ENCODE results near the gene PLP2.
A peak's percentile ranks its signal among the peaks of the same experiment; 100 is the strongest.
"Not testable (repeated sequence)": the region's sequence is repeated elsewhere in the genome, so short reads cannot be mapped to it uniquely, and the experiment has no call there.

The PLP2 gene

DNA sequence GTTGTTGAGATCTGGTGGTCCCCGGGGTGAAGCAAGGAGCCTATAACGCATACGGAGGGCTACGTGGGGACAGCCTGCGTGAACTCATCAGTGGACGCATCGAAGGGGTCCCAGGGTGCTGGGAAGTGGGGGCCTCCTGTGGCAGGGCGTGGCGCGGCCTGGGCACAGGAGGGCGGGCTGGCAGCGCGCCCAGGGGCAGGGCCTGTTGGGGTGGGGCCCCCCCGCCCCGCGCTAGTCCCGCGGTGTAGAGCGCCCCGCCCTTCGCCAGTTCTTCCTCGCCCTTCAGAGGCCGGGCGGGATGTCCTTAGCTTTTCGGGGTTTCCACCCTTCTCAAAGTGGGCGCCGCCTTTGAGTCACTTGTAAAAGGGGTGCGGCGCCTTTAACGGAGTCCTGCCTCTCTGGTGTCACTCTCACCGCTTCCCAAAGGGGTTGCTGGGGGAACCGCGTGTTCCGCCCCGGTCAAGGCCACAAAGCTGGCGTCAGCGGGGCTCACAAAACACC, 632 bp downstream of the PLP2 start:
- Mint-ChIP-seq H3K9me3 (no peaks in the 10 kb centered on the region), H3K36me3 (peaks cover 34% of the 10 kb centered on the region)

DNA sequence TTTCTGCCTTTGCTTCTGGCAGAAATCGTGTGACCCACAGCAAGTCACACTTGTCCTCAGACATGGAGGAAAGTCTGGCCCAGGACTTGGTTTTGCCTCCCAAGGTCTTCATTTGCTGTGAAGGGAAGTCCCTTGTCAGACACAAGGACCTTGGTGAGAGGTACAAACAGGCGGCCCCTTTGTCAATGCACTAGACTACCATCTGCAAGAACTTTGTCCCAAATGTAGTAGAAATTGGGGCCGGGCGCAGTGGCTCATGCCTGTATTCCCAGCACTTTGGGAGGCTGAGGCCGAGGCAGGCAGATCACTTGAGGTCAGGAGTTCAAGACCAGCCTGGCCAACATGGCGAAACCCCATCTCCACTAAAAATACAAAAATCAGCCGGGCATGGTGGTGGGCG, 1.8 kb downstream of the PLP2 start:
- CTCF ChIA-PET: interaction anchor here (2.6 kb wide), 1 partner anchor 19 kb away, joined by 12 read pairs; no protein-coding TSS in a partner anchor
- not testable (repeated sequence) for H3K27ac Mint-ChIP-seq
- peak overlapping the region; percentile 81 for H3K4me3 Mint-ChIP-seq

More for the DNA sequence above, 632 bp downstream of the PLP2 start:
- Mint-ChIP-seq H3K27me3 (no peaks in the 10 kb centered on the region), H3K4me3 (peak overlapping the region; percentile 81), H3K27ac (peak overlapping the region; percentile 87), H3K4me1 (peaks cover 51% of the 10 kb centered on the region)
- CTCF ChIA-PET: interaction anchor here (2.6 kb wide), 1 partner anchor 20 kb away, joined by 12 read pairs; no protein-coding TSS in a partner anchor
- DNase-seq: peak; percentile 82

DNA sequence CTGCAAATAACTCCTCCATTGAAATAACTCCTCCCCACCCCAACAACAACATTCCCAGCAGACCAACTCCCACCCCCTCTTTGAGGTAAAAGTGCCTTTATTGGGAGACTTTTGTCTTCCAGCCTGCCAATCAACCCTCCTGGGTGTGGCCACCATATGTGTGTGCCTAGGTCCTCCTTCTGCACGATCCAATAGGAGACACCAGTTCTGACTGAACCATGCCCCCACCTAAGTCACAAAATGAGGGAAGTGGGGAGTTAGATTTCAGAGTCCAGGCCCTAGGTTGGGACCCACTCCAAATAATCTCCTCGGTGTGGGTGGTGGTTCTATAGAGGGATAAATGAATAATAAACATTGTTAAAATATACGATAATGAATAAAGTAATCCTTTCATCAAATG, 3.0 kb downstream of the PLP2 start:
- Mint-ChIP-seq H3K27me3 (no peaks in the 10 kb centered on the region), H3K27ac (peak overlapping the region; percentile 45), H3K36me3 (peaks cover 46% of the 10 kb centered on the region), H3K9me3 (no peaks in the 10 kb centered on the region), H3K4me3 (no peak overlapping the region), H3K4me1 (peaks cover 51% of the 10 kb centered on the region)
- CTCF ChIA-PET: no interaction called here
- no peak for DNase-seq

More for the DNA sequence above, 1.8 kb downstream of the PLP2 start:
- not testable (repeated sequence) for DNase-seq, H3K9me3 Mint-ChIP-seq, H3K27me3 Mint-ChIP-seq
- peaks cover 47% of the 10 kb centered on the region for H3K4me1 Mint-ChIP-seq
- H3K36me3 Mint-ChIP-seq: peaks cover 38% of the 10 kb centered on the region

DNA sequence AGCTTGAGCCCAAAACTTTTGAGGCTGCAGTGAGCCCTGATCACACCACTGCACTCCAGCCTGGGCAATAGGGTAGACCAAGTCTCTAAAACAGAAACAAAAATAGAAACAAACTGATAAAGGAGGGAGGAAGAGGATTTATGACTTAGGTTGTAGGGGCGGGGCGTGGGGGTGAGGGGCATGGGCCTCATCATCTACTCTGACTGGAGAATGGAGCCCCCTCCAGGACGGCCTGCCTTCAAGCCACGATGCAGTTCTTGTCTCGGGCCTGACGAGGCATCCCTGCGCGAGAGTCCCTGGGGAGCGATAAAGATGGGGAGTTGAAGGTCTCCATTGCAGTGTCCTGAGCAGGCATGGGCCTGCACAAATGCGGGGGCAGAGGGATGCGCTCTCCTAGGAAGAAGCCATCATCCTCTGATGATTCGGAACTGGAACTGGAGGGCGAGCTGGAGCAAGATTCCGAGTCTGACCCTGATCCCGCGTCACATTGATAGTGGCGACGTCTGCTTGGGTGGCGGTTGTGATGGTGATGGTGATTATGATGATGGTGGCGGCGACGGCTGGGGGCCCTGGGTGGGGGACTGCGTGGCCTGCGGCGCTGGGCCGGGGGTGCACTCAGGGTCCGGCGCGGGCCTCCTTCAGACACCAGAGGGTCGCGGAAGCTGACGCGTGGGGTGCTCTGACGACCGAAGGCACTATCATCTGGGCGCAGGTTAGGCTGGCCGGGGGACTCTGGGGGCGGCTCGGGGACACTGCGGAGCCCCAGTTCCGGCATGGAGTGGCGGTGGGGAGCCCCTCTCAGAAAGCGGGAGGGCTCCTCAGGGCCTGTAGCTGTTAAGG, 4.0 kb downstream of the PLP2 start:
- H3K27me3 Mint-ChIP-seq: no peaks in the 10 kb centered on the region
- no peak for DNase-seq
- no peaks in the 10 kb centered on the region for H3K9me3 Mint-ChIP-seq
- peaks cover 52% of the 10 kb centered on the region for H3K36me3 Mint-ChIP-seq
- peaks cover 51% of the 10 kb centered on the region for H3K4me1 Mint-ChIP-seq
- H3K4me3 Mint-ChIP-seq: no peak overlapping the region
- CTCF ChIA-PET: no interaction called here
- H3K27ac Mint-ChIP-seq: no peak overlapping the region

DNA sequence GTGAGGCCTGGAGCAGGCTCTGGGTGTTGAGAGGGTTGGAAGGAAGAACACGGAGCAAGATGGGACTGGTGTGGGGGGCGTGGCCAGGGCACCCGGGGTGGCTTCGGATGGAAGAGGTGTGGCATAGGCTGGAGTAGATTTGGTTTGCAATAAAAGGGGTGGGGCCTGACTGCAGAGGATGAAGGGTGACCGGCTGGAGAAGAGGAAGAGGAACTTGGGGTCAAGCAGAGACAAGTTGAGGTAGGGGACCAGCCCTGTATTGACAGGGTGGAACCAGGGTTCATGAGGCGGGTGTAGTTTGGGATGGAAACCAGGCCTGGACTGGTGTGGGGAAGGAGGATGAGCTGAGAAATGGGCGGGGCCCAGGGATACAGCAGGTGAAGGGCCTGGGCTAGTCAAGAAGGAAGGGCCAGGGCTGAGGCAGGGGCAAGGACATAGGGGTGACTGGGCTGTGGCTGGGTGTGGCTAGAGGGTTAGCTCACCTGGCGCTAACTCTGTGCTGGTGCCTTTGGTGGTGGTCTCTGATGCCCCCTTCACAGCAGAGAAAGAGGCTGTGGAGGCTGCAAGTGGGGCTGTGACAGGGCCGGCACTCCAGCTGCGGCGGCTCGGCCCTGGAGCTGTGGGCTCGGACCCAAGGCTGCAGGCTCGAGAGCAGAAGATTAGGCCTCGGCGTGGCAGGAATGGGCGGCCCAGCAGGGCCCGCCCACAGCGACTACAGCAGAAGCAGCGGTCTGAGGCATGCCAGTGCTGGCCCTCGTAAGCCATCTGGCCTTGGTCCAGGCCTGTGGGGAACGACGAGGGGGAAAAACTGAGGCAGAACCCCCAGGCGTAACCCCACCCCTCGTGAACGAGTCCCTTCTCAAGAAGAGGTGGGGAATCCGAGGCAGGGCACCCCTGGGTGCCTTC, 5.0 kb downstream of the PLP2 start:
- Mint-ChIP-seq H3K9me3 (no peaks in the 10 kb centered on the region), H3K36me3 (peaks cover 56% of the 10 kb centered on the region), H3K27me3 (no peaks in the 10 kb centered on the region), H3K4me1 (peaks cover 48% of the 10 kb centered on the region), H3K4me3 (no peak overlapping the region), H3K27ac (no peak overlapping the region)
- CTCF ChIA-PET: interaction anchor here (0.7 kb wide), 1 partner anchor 18 kb away, joined by 3 read pairs; no protein-coding TSS in a partner anchor
- DNase-seq: no peak

DNA sequence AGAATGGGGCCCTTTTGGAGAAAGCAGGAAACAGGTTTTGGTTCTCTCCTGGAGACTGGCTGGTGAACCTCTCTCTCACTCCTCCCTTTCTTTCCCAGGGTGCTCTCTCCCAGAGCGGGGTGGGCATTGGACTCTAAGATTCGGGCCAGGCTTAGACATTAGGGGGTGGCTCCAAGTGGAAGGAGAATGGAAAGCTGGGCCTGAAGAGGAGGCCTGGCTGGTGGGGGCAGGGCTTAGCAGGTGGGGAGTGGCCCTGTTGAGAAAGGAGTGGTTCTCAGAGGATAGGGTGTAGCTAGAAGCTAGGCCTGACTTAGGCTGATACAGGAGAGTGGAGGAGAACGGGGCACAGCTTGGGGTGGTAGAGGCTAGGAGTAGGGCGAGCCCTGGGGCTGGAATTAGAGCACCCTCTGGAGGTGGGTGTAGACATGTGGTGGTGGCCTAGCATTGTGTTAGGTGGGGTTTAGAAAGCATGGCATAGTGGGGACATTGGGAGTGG, 5.7 kb downstream of the PLP2 start:
- no peaks in the 10 kb centered on the region for H3K27me3 Mint-ChIP-seq
- peak overlapping the region; percentile 50 for H3K27ac Mint-ChIP-seq
- H3K4me1 Mint-ChIP-seq: peaks cover 46% of the 10 kb centered on the region
- DNase-seq: peak; percentile 41
- CTCF ChIA-PET: no interaction called here
- H3K4me3 Mint-ChIP-seq: no peak overlapping the region
- peaks cover 59% of the 10 kb centered on the region for H3K36me3 Mint-ChIP-seq
- H3K9me3 Mint-ChIP-seq: no peaks in the 10 kb centered on the region

DNA sequence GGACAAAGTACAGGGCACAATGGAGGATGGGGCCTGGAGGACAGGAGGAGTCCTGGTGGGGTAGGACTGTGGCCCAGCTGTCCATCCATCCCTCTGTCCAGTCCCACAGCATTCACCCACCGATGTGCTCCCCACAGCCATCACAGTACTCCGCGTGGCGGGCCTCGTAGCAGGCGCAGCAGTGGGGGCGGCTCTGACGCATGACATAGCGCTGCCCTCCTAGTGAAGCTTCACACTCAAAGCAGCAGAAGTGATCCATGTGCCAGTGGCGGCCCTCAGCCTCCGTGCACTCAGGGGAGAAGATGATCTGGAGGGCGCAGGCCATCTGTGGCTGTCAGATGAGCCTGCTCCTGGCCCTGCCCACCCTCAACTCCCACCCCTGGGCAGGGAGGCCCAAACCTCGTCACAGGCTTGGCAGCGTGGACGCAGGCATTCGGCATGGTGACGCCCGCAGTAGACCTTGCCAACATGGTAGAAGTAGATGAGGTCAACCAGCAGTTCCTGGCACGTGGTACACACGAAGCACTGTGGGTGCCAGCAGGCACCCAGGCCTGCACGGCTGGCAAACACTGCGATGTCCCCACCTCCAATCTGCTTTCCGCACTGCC, 6.3 kb downstream of the PLP2 start:
- no peak overlapping the region for H3K4me3 Mint-ChIP-seq
- peaks cover 41% of the 10 kb centered on the region for H3K4me1 Mint-ChIP-seq
- CTCF ChIA-PET: no interaction called here
- no peaks in the 10 kb centered on the region for H3K9me3 Mint-ChIP-seq
- H3K27me3 Mint-ChIP-seq: no peaks in the 10 kb centered on the region
- no peak for DNase-seq
- H3K27ac Mint-ChIP-seq: peak overlapping the region; percentile 42
- H3K36me3 Mint-ChIP-seq: peaks cover 58% of the 10 kb centered on the region

DNA sequence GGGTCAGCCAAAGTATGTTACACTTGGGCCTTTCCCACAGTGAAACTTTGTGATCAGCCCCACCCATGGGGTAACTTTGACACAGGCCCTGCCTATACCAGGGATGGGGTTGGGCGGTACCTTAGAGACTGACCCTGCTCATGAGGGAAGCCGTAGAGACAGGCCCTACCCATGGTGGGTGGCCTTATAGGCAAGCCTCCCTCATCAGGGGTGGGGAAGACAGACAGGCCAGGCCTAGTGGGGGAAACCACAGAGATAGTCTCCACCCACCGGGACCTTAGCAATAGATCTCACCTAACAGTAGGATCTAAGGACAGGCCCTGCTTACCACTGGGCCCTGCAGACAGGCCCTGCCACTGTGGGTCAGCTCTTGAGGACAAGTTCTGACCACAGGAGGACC, 6.8 kb downstream of the PLP2 start:
- no peaks in the 10 kb centered on the region for H3K9me3 Mint-ChIP-seq
- no peak overlapping the region for H3K4me3 Mint-ChIP-seq
- no peak overlapping the region for H3K27ac Mint-ChIP-seq
- H3K4me1 Mint-ChIP-seq: peaks cover 35% of the 10 kb centered on the region
- no peak for DNase-seq
- peaks cover 54% of the 10 kb centered on the region for H3K36me3 Mint-ChIP-seq
- H3K27me3 Mint-ChIP-seq: no peaks in the 10 kb centered on the region
- CTCF ChIA-PET: no interaction called here

DNA sequence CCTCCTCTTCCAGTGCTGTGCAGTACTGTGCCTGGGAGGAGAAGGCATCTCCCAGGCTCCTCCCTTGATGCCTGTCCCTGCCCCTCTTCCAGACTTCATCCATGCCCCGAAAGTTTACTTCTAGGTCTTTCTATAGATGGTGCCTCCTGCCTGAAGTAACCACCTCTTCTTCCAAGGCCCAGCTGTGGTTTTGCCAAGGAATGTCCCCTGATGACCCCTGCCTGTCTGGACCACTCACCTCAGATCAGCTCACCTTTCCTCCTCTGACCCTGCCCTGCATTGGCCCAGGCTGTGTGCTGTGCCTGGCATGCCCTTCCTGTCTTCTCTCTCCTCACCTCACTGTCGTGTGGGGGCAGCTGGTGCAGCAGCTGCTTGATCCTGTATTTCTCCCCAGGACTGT, 7.7 kb downstream of the PLP2 start:
- Mint-ChIP-seq H3K27ac (peak overlapping the region; percentile 54), H3K36me3 (peaks cover 48% of the 10 kb centered on the region), H3K4me1 (peaks cover 37% of the 10 kb centered on the region), H3K27me3 (no peaks in the 10 kb centered on the region), H3K4me3 (no peak overlapping the region), H3K9me3 (no peaks in the 10 kb centered on the region)
- DNase-seq: no peak
- CTCF ChIA-PET: no interaction called here

DNA sequence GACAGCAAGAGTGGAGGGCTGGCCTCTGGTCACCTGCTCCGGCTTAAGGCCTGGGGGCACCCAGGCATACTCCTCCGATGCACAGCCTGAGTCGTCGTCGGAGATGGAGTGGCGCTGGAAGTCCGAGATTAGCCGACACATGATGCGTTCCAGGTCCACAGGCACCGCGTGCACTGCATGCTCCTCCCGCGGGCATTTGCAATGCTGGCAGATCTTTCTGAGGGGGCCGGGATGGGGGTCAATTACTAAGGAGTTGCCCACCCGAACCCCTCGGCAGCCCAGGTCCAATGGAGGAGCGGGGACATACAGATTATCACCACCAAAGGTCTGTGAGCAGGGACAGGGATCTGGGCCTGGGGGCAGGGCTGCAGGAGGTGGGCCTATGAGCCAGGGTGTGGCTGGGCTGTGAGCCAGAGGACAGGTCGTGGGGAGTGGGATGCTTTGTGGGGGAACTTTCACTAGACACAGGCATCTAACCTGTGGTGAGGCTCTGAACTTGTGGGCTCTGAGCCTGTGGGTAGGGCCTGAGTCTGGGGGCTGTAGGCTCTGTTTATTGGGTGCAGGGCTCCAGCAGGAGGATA, 12.1 kb downstream of the PLP2 start:
- no peak for DNase-seq
- H3K27me3 Mint-ChIP-seq: no peaks in the 10 kb centered on the region
- peaks cover 26% of the 10 kb centered on the region for H3K36me3 Mint-ChIP-seq
- CTCF ChIA-PET: no interaction called here
- peaks cover 35% of the 10 kb centered on the region for H3K4me1 Mint-ChIP-seq
- H3K4me3 Mint-ChIP-seq: no peak overlapping the region
- no peaks in the 10 kb centered on the region for H3K9me3 Mint-ChIP-seq
- no peak overlapping the region for H3K27ac Mint-ChIP-seq

DNA sequence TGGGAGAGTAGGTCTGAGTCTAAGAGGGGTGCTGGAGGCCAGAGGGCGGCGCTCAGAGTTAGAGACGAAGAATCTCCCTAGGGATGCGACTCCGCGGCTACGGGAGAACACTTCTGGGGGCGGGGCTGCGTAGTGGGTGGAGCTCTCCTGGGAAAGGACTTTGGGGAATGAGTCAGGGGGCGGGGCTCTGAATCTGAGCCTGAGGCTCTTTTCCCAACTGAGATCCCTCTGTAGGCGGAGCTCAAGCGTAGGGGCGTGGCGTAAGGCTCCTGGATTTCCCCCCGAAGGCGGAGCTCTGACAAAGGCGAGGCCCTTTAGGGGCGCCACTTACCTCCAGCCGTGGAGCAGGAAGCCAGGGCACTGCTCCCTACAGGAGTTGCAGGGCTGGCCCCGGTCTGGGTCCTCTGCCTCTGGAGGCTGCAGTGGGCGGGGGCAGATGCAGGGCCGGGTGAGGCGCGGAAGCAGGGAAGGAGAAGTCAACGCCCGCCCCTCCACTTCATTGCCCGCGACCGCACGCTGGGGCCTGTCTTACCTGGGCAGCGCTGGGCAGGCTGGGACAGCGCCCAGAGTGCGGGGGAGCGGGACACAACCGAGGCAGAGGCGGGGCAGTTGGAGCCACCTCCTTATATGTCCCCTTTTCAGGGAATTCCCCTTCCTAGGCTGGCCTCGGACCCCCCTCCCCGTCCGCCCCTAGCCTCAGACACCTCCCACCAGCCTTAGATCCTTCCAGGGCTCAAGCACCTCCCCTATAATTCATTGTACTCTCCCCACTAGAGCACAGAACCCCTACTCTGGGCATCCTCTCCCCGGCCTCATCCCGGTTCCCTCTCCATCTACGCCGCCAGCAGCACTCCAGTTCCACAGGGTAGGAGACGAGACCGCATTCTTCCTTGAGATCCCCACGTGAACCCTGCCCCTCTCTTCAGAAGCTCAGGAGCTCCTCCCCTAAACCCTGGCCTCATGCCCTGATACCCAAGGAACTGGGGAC, 12.9 kb downstream of the PLP2 start:
- CTCF ChIA-PET: no interaction called here
- peaks cover 32% of the 10 kb centered on the region for H3K4me1 Mint-ChIP-seq
- no peaks in the 10 kb centered on the region for H3K27me3 Mint-ChIP-seq
- no peaks in the 10 kb centered on the region for H3K9me3 Mint-ChIP-seq
- peaks cover 19% of the 10 kb centered on the region for H3K36me3 Mint-ChIP-seq
- H3K27ac Mint-ChIP-seq: peak overlapping the region; percentile 73
- H3K4me3 Mint-ChIP-seq: peak overlapping the region; percentile 83
- DNase-seq: peak; percentile 58

DNA sequence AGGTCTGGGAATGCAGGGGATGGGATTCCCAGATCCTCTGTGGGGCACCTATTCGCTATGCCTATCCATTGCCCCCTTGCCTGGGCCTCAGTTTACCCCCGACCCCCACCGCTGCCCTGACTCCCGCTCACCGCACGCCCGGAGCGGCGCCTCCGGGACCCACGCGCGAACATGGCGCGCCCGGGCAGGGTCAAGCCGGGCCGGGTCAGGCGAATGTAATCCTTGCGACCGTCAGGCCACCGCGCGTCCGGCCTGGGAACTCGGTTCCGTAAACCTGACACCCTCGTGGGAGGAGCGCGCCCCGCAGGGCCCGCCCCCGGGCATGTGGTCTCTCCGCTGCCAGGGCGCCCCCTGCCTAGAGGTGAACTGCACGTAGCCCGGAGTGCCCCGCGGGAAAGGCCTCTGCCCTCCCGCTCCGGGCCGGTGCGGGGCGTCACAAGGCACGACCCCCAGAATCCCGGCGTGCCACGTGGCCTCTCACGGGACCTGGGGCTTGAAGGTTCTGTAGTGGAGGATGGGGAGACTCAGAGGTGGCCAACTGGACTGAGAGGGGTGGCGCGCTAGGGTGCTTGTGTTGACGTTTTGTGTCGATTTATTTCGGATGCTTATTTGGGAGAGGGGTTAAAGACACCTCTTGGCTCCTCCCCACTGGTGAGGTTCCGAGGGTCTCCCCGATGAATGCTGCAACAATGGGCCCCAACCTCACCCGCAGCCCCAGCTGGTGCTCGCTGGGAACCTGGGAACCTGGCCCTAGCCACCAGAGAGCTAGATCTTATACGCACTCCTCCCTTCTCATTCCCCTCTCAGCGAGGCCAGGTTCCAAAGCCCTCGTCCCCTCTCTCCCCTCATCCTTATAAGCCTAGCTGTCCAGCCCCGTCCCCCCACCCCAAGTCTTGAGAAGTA, 14.7 kb downstream of the PLP2 start, which contains the start of gene PRICKLE3:
PRICKLE3 (minus strand) TSS at position 249 of the 903 bp plus-strand sequence; CDS start at position 173, 76 bp downstream.
- Mint-ChIP-seq H3K36me3 (peaks cover 10% of the 10 kb centered on the region), H3K4me3 (peak within 1 kb of the TSS; percentile 83), H3K27ac (peak within 1 kb of the TSS; percentile 73), H3K27me3 (no peaks in the 10 kb centered on the region), H3K4me1 (peaks cover 44% of the 10 kb centered on the region), H3K9me3 (no peaks in the 10 kb centered on the region)
- CTCF ChIA-PET: no interaction called here
- peak; percentile 84 for DNase-seq

All from activated naive CD4-positive, alpha-beta T cell treated with anti-CD3 and anti-CD28 coated beads, Interleukin-2, amount 10 ng/mL, durations not matched to agents 7 days and 5 days (primary cell).